Activated naive CD8-positive, alpha-beta T cell treated with anti-CD3 and anti-CD28 coated beads, Interleukin-2, amount 50 U/mL, for 16 hours (primary cell): ENCODE measurements around the gene NUTM2D.
"Not testable (repeated sequence)": the region's sequence is repeated elsewhere in the genome, so short reads cannot be mapped to it uniquely, and the experiment has no call there.

Experiments used
- DNase-seq: peaks from one replicate; pipeline ENCODE4 v3.0.0-alpha.2; 2020; ENCODE audit warnings: low read depth, low spot score

NUTM2D gene

GRCh38 chr10:87357444-87357843, at the start of gene NUTM2D:
Gene NUTM2D (plus strand): TSS chr10:87357744. CDS start chr10:87358266, 522 bp downstream.
- DNase-seq: not testable (repeated sequence)

GRCh38 chr10:87308702-87309101, 48.8 kb upstream of the NUTM2D start:
- not testable (repeated sequence) for DNase-seq

GRCh38 chr10:87309657-87310056, 47.9 kb upstream of the NUTM2D start:
- DNase-seq: not testable (repeated sequence)

- DNase-seq: not testable (repeated sequence)
Measured at GRCh38 chr10:87311521-87311920, 46.0 kb upstream of the NUTM2D start.

- not testable (repeated sequence) for DNase-seq
Measured at GRCh38 chr10:87313649-87314359, 43.7 kb upstream of the NUTM2D start.

GRCh38 chr10:87314360-87314973, 43.1 kb upstream of the NUTM2D start:
- not testable (repeated sequence) for DNase-seq

GRCh38 chr10:87321505-87321904, 36.0 kb upstream of the NUTM2D start:
- DNase-seq: not testable (repeated sequence)

- DNase-seq: not testable (repeated sequence)
Measured at GRCh38 chr10:87324559-87324958, 33.0 kb upstream of the NUTM2D start.

GRCh38 chr10:87327958-87328357, 29.6 kb upstream of the NUTM2D start:
- DNase-seq: not testable (repeated sequence)

- DNase-seq: not testable (repeated sequence)
Measured at GRCh38 chr10:87329131-87329530, 28.4 kb upstream of the NUTM2D start.

GRCh38 chr10:87332687-87333086, 24.9 kb upstream of the NUTM2D start:
- not testable (repeated sequence) for DNase-seq

GRCh38 chr10:87340411-87340810, 17.1 kb upstream of the NUTM2D start:
- DNase-seq: not testable (repeated sequence)

GRCh38 chr10:87341546-87342142, 15.9 kb upstream of the NUTM2D start:
- not testable (repeated sequence) for DNase-seq

- peak; percentile 29 for DNase-seq
Measured at GRCh38 chr10:87342249-87342710, 15.3 kb upstream of the NUTM2D start.

GRCh38 chr10:87342711-87343258, 14.8 kb upstream of the NUTM2D start:
- peak; percentile 71 for DNase-seq

- DNase-seq: not testable (repeated sequence)
Measured at GRCh38 chr10:87345743-87346142, 11.8 kb upstream of the NUTM2D start.

GRCh38 chr10:87350161-87350560, 7.4 kb upstream of the NUTM2D start:
- DNase-seq: not testable (repeated sequence)

- not testable (repeated sequence) for DNase-seq
Measured at GRCh38 chr10:87352825-87353224, 4.7 kb upstream of the NUTM2D start.

GRCh38 chr10:87355110-87355509, 2.4 kb upstream of the NUTM2D start:
- DNase-seq: not testable (repeated sequence)

- not testable (repeated sequence) for DNase-seq
Measured at GRCh38 chr10:87358159-87358558, 615 bp downstream of the NUTM2D start.

- DNase-seq: not testable (repeated sequence)
Measured at GRCh38 chr10:87369514-87370112, 12.1 kb downstream of the NUTM2D start.

GRCh38 chr10:87374091-87374490, 16.5 kb downstream of the NUTM2D start:
- DNase-seq: not testable (repeated sequence)
